CD14-positive monocyte (primary cell): ENCODE results near the gene FAM181B. TPM values are rescaled to one million over a fixed set of nuclear protein-coding genes. Genes with fewer than 3 reads are reported as not detected.
A peak's percentile ranks its signal among the peaks of the same experiment; 100 is the strongest.

Source experiments
- DNase-seq, 3 donors: peaks; one replicate each; pipeline ENCODE4 v3.0.0-alpha.2; 2011 to 2022
- H2AFZ ChIP-seq: 2 replicates; pipeline ENCODE4 v1.6.0; 2012; ENCODE audit warnings: mild to moderate bottlenecking, low read depth, low read length, inconsistent platforms; ENCODE audit not compliant: insufficient read depth, poor library complexity, severe bottlenecking
- H3K27ac ChIP-seq, 2 donors: 1 replicate in 1 of 2; 2 replicates in 1 of 2; pipeline ENCODE4 v1.5.1; 2012 to 2013; ENCODE audit warnings: low read length in 2 of 2, control low read depth in 1 of 2, inconsistent platforms in 1 of 2, low read depth in 1 of 2, mild to moderate bottlenecking in 1 of 2
- H3K27me3 ChIP-seq, 2 donors: one replicate each; pipeline versions ENCODE4 v1.6.0 to v1.6.1; 2011 to 2013; ENCODE audit warnings: low read length in 2 of 2; ENCODE audit not compliant: control insufficient read depth in 2 of 2, insufficient read depth in 2 of 2
- H3K36me3 ChIP-seq, 2 donors: replicated peaks in 1 of 2; 1 replicate in 1 of 2; 2 replicates in 1 of 2; pipeline versions ENCODE4 v1.5.1 to v1.6.1; 2012 to 2013; ENCODE audit warnings: low read length in 2 of 2, control low read depth in 1 of 2, inconsistent platforms in 1 of 2, mild to moderate bottlenecking in 1 of 2; ENCODE audit not compliant: insufficient read depth in 2 of 2, control insufficient read depth in 1 of 2
- H3K4me1 ChIP-seq, 2 donors: 1 replicate in 1 of 2; 2 replicates in 1 of 2; pipeline versions ENCODE4 v1.5.1 to v1.6.1; 2012 to 2013; ENCODE audit warnings: low read length in 2 of 2, control low read depth in 1 of 2, inconsistent platforms in 1 of 2, mild to moderate bottlenecking in 1 of 2, moderate library complexity in 1 of 2; ENCODE audit not compliant: insufficient read depth in 2 of 2, control insufficient read depth in 1 of 2
- H3K4me2 ChIP-seq: replicated peaks from 2 replicates; pipeline ENCODE3; 2012; ENCODE audit warnings: low read length, moderate library complexity, mild to moderate bottlenecking; ENCODE audit not compliant: poor library complexity, severe bottlenecking; ENCODE audit errors: extremely low read depth
- H3K4me3 ChIP-seq, 3 experiments: fragments of 200-600 bp in 1 of 3; sonication (generic) in 1 of 3; replicated peaks in 1 of 3; 1 replicate in 2 of 3; 2 replicates in 1 of 3; pipeline ENCODE4 v1.5.1; 2011 to 2013; ENCODE audit warnings: low read length in 3 of 3, mild to moderate bottlenecking in 3 of 3, control low read depth in 2 of 3, low read depth in 2 of 3, inconsistent platforms in 1 of 3, moderate library complexity in 1 of 3
- H3K79me2 ChIP-seq: 2 replicates; pipeline ENCODE4 v1.6.0; 2012; ENCODE audit warnings: mild to moderate bottlenecking, control low read depth, inconsistent platforms, low read length, moderate library complexity; ENCODE audit not compliant: insufficient read depth
- H3K9ac ChIP-seq: 2 replicates; pipeline ENCODE4 v1.6.0; 2017; ENCODE audit warnings: low read length, mild to moderate bottlenecking; ENCODE audit not compliant: insufficient read depth, poor library complexity, severe bottlenecking
- H3K9me3 ChIP-seq, 2 donors: replicated peaks in 1 of 2; 1 replicate in 1 of 2; 2 replicates in 1 of 2; pipeline versions ENCODE4 v1.5.1 to v1.6.1; 2012 to 2013; ENCODE audit warnings: low read length in 2 of 2, control low read depth in 1 of 2; ENCODE audit not compliant: control insufficient read depth in 1 of 2, insufficient read depth in 1 of 2
- H4K20me1 ChIP-seq: 2 replicates; pipeline ENCODE4 v1.6.0; 2012; ENCODE audit warnings: mild to moderate bottlenecking, low read length, control low read depth, moderate library complexity; ENCODE audit not compliant: insufficient read depth
- H3K27ac Mint-ChIP-seq, 7 donors: one replicate each; pipeline ENCODE4 v1.8.0; 2020; ENCODE audit warnings: mild to moderate bottlenecking in 7 of 7, mixed read lengths in 7 of 7, moderate library complexity in 6 of 7, inconsistent platforms in 2 of 7
- H3K27me3 Mint-ChIP-seq, 3 donors: one replicate each; pipeline ENCODE4 v1.8.0; 2021 to 2022; ENCODE audit warnings: low read depth in 3 of 3, mild to moderate bottlenecking in 3 of 3, mixed read lengths in 3 of 3, moderate library complexity in 3 of 3, inconsistent platforms in 1 of 3
- H3K36me3 Mint-ChIP-seq, 2 donors: one replicate each; pipeline ENCODE4 v1.8.0; 2020; ENCODE audit warnings: mixed read lengths in 2 of 2, inconsistent platforms in 1 of 2, mild to moderate bottlenecking in 1 of 2
- H3K4me1 Mint-ChIP-seq: one replicate; pipeline ENCODE4 v1.8.0; 2020; ENCODE audit warnings: mild to moderate bottlenecking, mixed read lengths
- H3K4me3 Mint-ChIP-seq, 2 donors: one replicate each; pipeline ENCODE4 v1.8.0; 2020; ENCODE audit warnings: mild to moderate bottlenecking in 2 of 2, mixed read lengths in 2 of 2, moderate library complexity in 1 of 2
- H3K9me3 Mint-ChIP-seq, 7 donors: one replicate each; pipeline ENCODE4 v1.8.0; 2020 to 2022; ENCODE audit warnings: mixed read lengths in 7 of 7, mild to moderate bottlenecking in 6 of 7, moderate library complexity in 6 of 7, inconsistent platforms in 2 of 7
- CTCF ChIP-seq: fragments of 200-600 bp; IDR thresholded peaks from one replicate; pipeline ENCODE4 v1.8.0; 2022; ENCODE audit warnings: antibody characterized with exemption, mild to moderate bottlenecking
- WGBS: methylation state at CpG from one replicate; pipeline ENCODE4 v1.1.5; 2013; ENCODE audit warnings: missing lambda C conversion rate; ENCODE audit not compliant: insufficient coverage; 5-methylcytosine and 5-hydroxymethylcytosine counted together
- intact Hi-C, 2 donors: fragments of 100-400 bp; cut with micrococcal nuclease; formaldehyde crosslinking; loops; one replicate each; pipeline versions ENCODE4 v1.15.0 to v1.15.1; 2023
- polyA plus RNA-seq, 3 donors: library from polyadenylated mRNA; depleted of rRNA in 1 of 3; unstranded in 2 of 3; stranded (reverse) in 1 of 3; fragments of 300-500 nt in 2 of 3; fragments of >200 nt in 1 of 3; fragmentation: Illumina TruSeq in 2 of 3; gene quantifications; 1 replicate in 2 of 3; 2 replicates in 1 of 3; pipeline ENCODE4 v1.2.3, GENCODE V29; 2012 to 2021

FAM181B gene
- polyA plus RNA-seq, 3 donors, result not detected

- intact Hi-C loops, result no loop called here
- no peak overlapping the region for H3K27ac Mint-ChIP-seq
- H3K36me3 ChIP-seq, result no peaks in the 10 kb centered on the region
- H3K4me3 Mint-ChIP-seq, result peak overlapping the region; percentile 51 to 82
- peaks cover 0 to 12% of the 10 kb centered on the region in 2 donors for H3K4me1 ChIP-seq
- peaks cover 0 to 27% of the 10 kb centered on the region in 2 donors for H3K9me3 ChIP-seq
- H3K4me3 ChIP-seq, result no peak overlapping the region
- WGBS, result 2% methylated on average over 93 of the region's 93 CpGs
- peak overlapping the region; percentile 53 for H3K4me2 ChIP-seq
- H3K4me1 Mint-ChIP-seq, result peaks cover 4% of the 10 kb centered on the region
- no peak overlapping the region for H2AFZ ChIP-seq
- TF ChIP-seq CTCF, result no peak
- H3K27ac ChIP-seq, result no peak overlapping the region
- H3K79me2 ChIP-seq, result no peaks in the 10 kb centered on the region
- no peaks in the 10 kb centered on the region for H4K20me1 ChIP-seq
- DNase-seq, result no peak
- peaks cover 0 to 17% (median 2%) of the 10 kb centered on the region in 7 donors for H3K9me3 Mint-ChIP-seq
- peaks cover 0 to 2% of the 10 kb centered on the region in 2 donors for H3K36me3 Mint-ChIP-seq
- H3K27me3 Mint-ChIP-seq, result peaks cover 53 to 80% (median 61%) of the 10 kb centered on the region in 3 donors
- H3K27me3 ChIP-seq, result peaks cover 56 to 76% of the 10 kb centered on the region in 2 donors
- no peak overlapping the region for H3K9ac ChIP-seq
Observed at GRCh38 chr11:82732734-82733443, 775 bp downstream of the FAM181B start.

GRCh38 chr11:82732348-82732733, 1.3 kb downstream of the FAM181B start:
- Histone ChIP-seq H3K4me2 (peak overlapping the region; percentile 53), H3K36me3 (no peaks in the 10 kb centered on the region), H3K4me1 (peaks cover 0 to 12% of the 10 kb centered on the region in 2 donors), H3K27ac (no peak overlapping the region), H3K27me3 (peaks cover 56 to 77% of the 10 kb centered on the region in 2 donors), H4K20me1 (no peaks in the 10 kb centered on the region), H2AFZ (no peak overlapping the region), H3K9me3 (peaks cover 0 to 27% of the 10 kb centered on the region in 2 donors), H3K4me3 (no peak overlapping the region), H3K79me2 (no peaks in the 10 kb centered on the region), H3K9ac (no peak overlapping the region)
- Mint-ChIP-seq H3K27me3 (peaks cover 53 to 82% (median 60%) of the 10 kb centered on the region in 3 donors), H3K9me3 (peaks cover 0 to 17% (median 2%) of the 10 kb centered on the region in 7 donors), H3K4me3 (peak overlapping the region in 1 of 2 donors; percentile 72), H3K4me1 (peaks cover 4% of the 10 kb centered on the region), H3K36me3 (peaks cover 0 to 2% of the 10 kb centered on the region in 2 donors), H3K27ac (no peak overlapping the region)
- 8% methylated on average over 31 of the region's 37 CpGs for WGBS
- intact Hi-C loops, result no loop called here
- no peak for TF ChIP-seq CTCF
- DNase-seq, result no peak
